NB4 (cell line): ENCODE measurements around the gene MAGI1.

ENCODE experiments used
- CTCF ChIP-seq: IDR thresholded peaks from one replicate; pipeline ENCODE4 v1.5.1; 2012; ENCODE audit warnings: low read depth, low read length
- MAX ChIP-seq: IDR thresholded peaks from 2 replicates; pipeline ENCODE4 v1.6.1; 2011; ENCODE audit warnings: low read depth, low read length
- MYC ChIP-seq: IDR thresholded peaks from 2 replicates; pipeline ENCODE4 v1.6.1; 2011; ENCODE audit warnings: low read depth, low read length
- POLR2A ChIP-seq: IDR thresholded peaks from 2 replicates; pipeline ENCODE4 v1.6.1; 2011; ENCODE audit warnings: mild to moderate bottlenecking; ENCODE audit not compliant: insufficient read length; ENCODE audit errors: extremely low read depth

GRCh38 chr3:65545429-65545828, 493.3 kb downstream of the MAGI1 start:
- TF ChIP-seq CTCF, result no peak
- TF ChIP-seq POLR2A, result no peak
- no peak for TF ChIP-seq MAX
- TF ChIP-seq MYC, result no peak
